SK-N-SH (cell line): ENCODE results near the gene POLA1. TPM values are rescaled to one million over a fixed set of nuclear protein-coding genes. Genes with fewer than 3 reads are reported as not detected.

Experiments used
- CTCF ChIA-PET: fragments of 300-600, 350-600 bp; formaldehyde crosslinking; extraction: SDS; loops from one replicate; lab custom pipeline; 2021; lab: Yijun Ruan, JAX
- POLR2A ChIA-PET: fragments of 350-600 bp; sonication (Branson Sonifier 250); formaldehyde crosslinking; extraction: SDS; loops from one replicate; lab custom pipeline; 2020; ENCODE audit warnings: antibody characterized with exemption, inconsistent platforms; lab: Yijun Ruan, JAX
- DNase-seq: peaks from one replicate; pipeline ENCODE4 v3.0.0; 2012
- H2AFZ ChIP-seq: fragments of 200-600 bp; sonication (generic); 2 replicates; pipeline ENCODE4 v1.8.1; 2016; ENCODE audit warnings: antibody characterized with exemption, mild to moderate bottlenecking, low read depth
- H3F3A ChIP-seq: fragments of 200-600 bp; sonication (generic); replicated peaks from 2 replicates; pipeline ENCODE3; 2016; ENCODE audit warnings: antibody characterized with exemption, mild to moderate bottlenecking; ENCODE audit not compliant: insufficient read depth
- H3K27ac ChIP-seq, 2 experiments: fragments of 200-500 bp in 1 of 2; fragments of 200-600 bp in 1 of 2; sonication (Bioruptor generic) in 1 of 2; sonication (generic), shearing (Covaris generic) in 1 of 2; 2 replicates each; pipeline versions ENCODE4 v1.5.1 to v1.6.1; 2014 to 2016; ENCODE audit warnings: low read depth in 2 of 2, inconsistent platforms in 1 of 2, low read length in 1 of 2, mild to moderate bottlenecking in 1 of 2, mixed read lengths in 1 of 2
- H3K27me3 ChIP-seq: fragments of 200-600 bp; sonication (generic), shearing (Covaris generic); 2 replicates; pipeline ENCODE4 v1.6.1; 2016; ENCODE audit warnings: mixed run types; ENCODE audit not compliant: insufficient read depth
- H3K36me3 ChIP-seq, 2 experiments: fragments of 200-500 bp in 1 of 2; fragments of 200-600 bp in 1 of 2; sonication (Bioruptor generic) in 1 of 2; sonication (generic) in 1 of 2; replicated peaks in 1 of 2; 2 replicates each; pipeline versions ENCODE3 to v1.5.1; 2014 to 2016; ENCODE audit warnings: low read length in 1 of 2, mild to moderate bottlenecking in 1 of 2; ENCODE audit not compliant: insufficient read depth in 2 of 2, control insufficient read depth in 1 of 2
- H3K4me1 ChIP-seq, 2 experiments: fragments of 200-500 bp in 1 of 2; fragments of 200-600 bp in 1 of 2; sonication (Bioruptor generic) in 1 of 2; sonication (generic), shearing (Covaris generic) in 1 of 2; 2 replicates each; pipeline versions ENCODE4 v1.5.1 to v1.6.1; 2014 to 2016; ENCODE audit warnings: low read depth in 1 of 2, low read length in 1 of 2, mixed run types in 1 of 2; ENCODE audit not compliant: insufficient read depth in 2 of 2, control insufficient read depth in 1 of 2
- H3K4me2 ChIP-seq: fragments of 200-600 bp; sonication (generic), shearing (Covaris generic); 2 replicates; pipeline ENCODE4 v1.6.1; 2017; ENCODE audit warnings: mixed run types
- H3K4me3 ChIP-seq, 2 experiments: fragments of 200-500 bp in 1 of 2; fragments of 200-600 bp in 1 of 2; sonication (Bioruptor generic) in 1 of 2; sonication (generic), shearing (Covaris generic) in 1 of 2; 2 replicates each; pipeline versions ENCODE4 v1.5.1 to v1.8.1; 2014 to 2016; ENCODE audit warnings: low read depth in 2 of 2, inconsistent platforms in 1 of 2, low read length in 1 of 2, mild to moderate bottlenecking in 1 of 2, mixed read lengths in 1 of 2, moderate library complexity in 1 of 2
- H3K79me2 ChIP-seq: fragments of 200-600 bp; sonication (generic); 2 replicates; pipeline ENCODE4 v1.8.1; 2017; ENCODE audit warnings: mild to moderate bottlenecking; ENCODE audit not compliant: insufficient read depth
- H3K9ac ChIP-seq: fragments of 200-600 bp; sonication (generic); 2 replicates; pipeline ENCODE4 v1.6.1; 2017; ENCODE audit warnings: mixed run types
- H3K9me2 ChIP-seq: fragments of 200-600 bp; sonication (generic); 2 replicates; pipeline ENCODE4 v1.6.1; 2017; ENCODE audit warnings: mixed run types
- H3K9me3 ChIP-seq: fragments of 200-600 bp; sonication (generic); 2 replicates; pipeline ENCODE4 v1.6.1; 2017; ENCODE audit warnings: mixed run types, mild to moderate bottlenecking, moderate library complexity
- H4K20me1 ChIP-seq: fragments of 200-600 bp; sonication (generic); 2 replicates; pipeline ENCODE4 v1.6.1; 2017; ENCODE audit warnings: mild to moderate bottlenecking, mixed run types; ENCODE audit not compliant: insufficient read depth
- CHD2 ChIP-seq: fragments of 150-350 bp; IDR thresholded peaks from 2 replicates; pipeline ENCODE4 v1.6.1; 2018; ENCODE audit warnings: low read length; ENCODE audit not compliant: partially characterized antibody
- EP300 ChIP-seq, 2 experiments: IDR thresholded peaks; 2 replicates each; pipeline versions ENCODE4 v1.4.0 to v1.6.1; 2012; ENCODE audit warnings: borderline replicate concordance in 1 of 2, low read depth in 1 of 2, low read length in 1 of 2
- FOSL2 ChIP-seq: IDR thresholded peaks from 2 replicates; pipeline ENCODE4 v1.4.0; 2012; ENCODE audit warnings: low read depth, mild to moderate bottlenecking, moderate library complexity, borderline replicate concordance
- FOXM1 ChIP-seq: IDR thresholded peaks from 2 replicates; pipeline ENCODE4 v1.4.0; 2012; ENCODE audit warnings: low read depth, mild to moderate bottlenecking
- GABPA ChIP-seq: IDR thresholded peaks from 2 replicates; pipeline ENCODE4 v1.4.0; 2012; ENCODE audit warnings: low read depth, mild to moderate bottlenecking
- IRF3 ChIP-seq: fragments of 150-350 bp; IDR thresholded peaks from 2 replicates; pipeline ENCODE4 v1.6.1; 2016; ENCODE audit warnings: mild to moderate bottlenecking, low read depth, low read length
- MEF2A ChIP-seq: IDR thresholded peaks from 2 replicates; pipeline ENCODE4 v1.4.0; 2012; ENCODE audit warnings: low read depth, borderline replicate concordance
- MXI1 ChIP-seq: IDR thresholded peaks from 2 replicates; pipeline ENCODE4 v1.6.1; 2012; ENCODE audit warnings: mild to moderate bottlenecking, low read depth, low read length, improper control_type of control experiment
- NRF1 ChIP-seq: IDR thresholded peaks from 2 replicates; pipeline ENCODE4 v1.6.1; 2012; ENCODE audit warnings: low read depth, mild to moderate bottlenecking, low read length
- PBX3 ChIP-seq: IDR thresholded peaks from 2 replicates; pipeline ENCODE4; 2012
- POLR2AphosphoS5 ChIP-seq: IDR thresholded peaks from 2 replicates; pipeline ENCODE4 v1.6.1; 2012; ENCODE audit warnings: low read depth, low read length
- RAD21 ChIP-seq: IDR thresholded peaks from 2 replicates; pipeline ENCODE4 v1.6.1; 2012; ENCODE audit warnings: mild to moderate bottlenecking, low read length
- REST ChIP-seq: IDR thresholded peaks from 2 replicates; pipeline ENCODE4 v1.6.1; 2012; ENCODE audit warnings: mild to moderate bottlenecking, low read depth, low read length, moderate library complexity
- SIN3A ChIP-seq: IDR thresholded peaks from 2 replicates; pipeline ENCODE4 v1.6.1; 2012; ENCODE audit warnings: low read depth, mild to moderate bottlenecking, low read length, moderate library complexity, borderline replicate concordance
- USF2 ChIP-seq: fragments of 150-350 bp; IDR thresholded peaks from 2 replicates; pipeline ENCODE4 v1.6.1; 2017; ENCODE audit warnings: antibody characterized with exemption, low read length, low read depth, borderline replicate concordance
- ZBTB33 ChIP-seq: IDR thresholded peaks from 2 replicates; pipeline ENCODE4 v1.4.0; 2012; ENCODE audit warnings: low read depth, borderline replicate concordance
- WGBS: methylation state at CpG from one replicate; pipeline ENCODE4 v1.1.6; 2017; ENCODE audit warnings: low lambda C conversion rate; 5-methylcytosine and 5-hydroxymethylcytosine counted together
- polyA plus RNA-seq, 3 experiments: library from polyadenylated mRNA; depleted of rRNA; stranded (reverse); fragments of >200 nt; gene quantifications; 2 replicates each; pipeline ENCODE4 v1.2.3, GENCODE V29; 2012
- TF ChIP-seq, protein P1 (sequence below): IDR thresholded peaks from 2 replicates; pipeline ENCODE4 v1.4.0; 2012; ENCODE audit warnings: low read depth

The POLA1 gene
- polyA plus RNA-seq, 1 of the 3 experiments (the other 2 are of a cell fraction), result 2.8 TPM

- no peak for DNase-seq
- Histone ChIP-seq H3F3A (no peaks in the 10 kb centered on the region), H2AFZ (no peak overlapping the region), H3K4me2 (no peak overlapping the region), H3K4me3 (no peak overlapping the region), H3K36me3 (no peaks in the 10 kb centered on the region), H3K27ac (no peak overlapping the region; a peak in 1 of 4 replicates), H4K20me1 (no peaks in the 10 kb centered on the region), H3K9ac (no peak overlapping the region), H3K79me2 (no peaks in the 10 kb centered on the region), H3K9me3 (no peaks in the 10 kb centered on the region), H3K9me2 (no peaks in the 10 kb centered on the region), H3K27me3 (no peaks in the 10 kb centered on the region), H3K4me1 (no peaks in the 10 kb centered on the region; a peak in 1 of 4 replicates)
- 25% methylated on average over 5 of the region's 5 CpGs for WGBS
- ChIA-PET POLR2A (no interaction called here), CTCF (no interaction called here)
- TF ChIP-seq ZBTB33, result no peak
- TF ChIP-seq RAD21, result no peak
- TF ChIP-seq NRF1, result no peak
- no peak for TF ChIP-seq PBX3
- TF ChIP-seq CHD2, result no peak
- TF ChIP-seq MEF2A, result no peak
- TF ChIP-seq USF2, result no peak
- no peak for TF ChIP-seq FOSL2
- TF ChIP-seq POLR2AphosphoS5, result no peak
- no peak for TF ChIP-seq EP300 (IDR thresholded peaks at IDR 0.05; ENCODE audit: borderline replicate concordance in 1 of 2, low read depth in 1 of 2, low read length in 1 of 2)
- no peak for TF ChIP-seq FOXM1
- no peak for TF ChIP-seq SIN3A
- no peak for TF ChIP-seq MXI1
- TF ChIP-seq IRF3, result no peak
- no peak for TF ChIP-seq GABPA
- TF ChIP-seq, protein P1, sequence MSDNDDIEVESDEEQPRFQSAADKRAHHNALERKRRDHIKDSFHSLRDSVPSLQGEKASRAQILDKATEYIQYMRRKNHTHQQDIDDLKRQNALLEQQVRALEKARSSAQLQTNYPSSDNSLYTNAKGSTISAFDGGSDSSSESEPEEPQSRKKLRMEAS, result no peak
- TF ChIP-seq REST, result no peak
Observed at GRCh38 chrX:24982306-24982965, 288.7 kb downstream of the POLA1 start.
